HepG2 (cell line): ENCODE measurements around the gene NISCH. TPM values are rescaled to one million over a fixed set of nuclear protein-coding genes. Genes with fewer than 3 reads are reported as not detected.

ENCODE experiments used
- CBX5 ChIP-seq: sonication (generic); formaldehyde crosslinking; IDR thresholded peaks from 2 replicates; pipeline ENCODE4 v1.4.0; 2020; ENCODE audit warnings: missing genetic modification reagents, borderline replicate concordance
- IKZF4 ChIP-seq: sonication (generic); formaldehyde crosslinking; IDR thresholded peaks from 2 replicates; pipeline ENCODE4 v1.5.1; 2020; ENCODE audit warnings: borderline replicate concordance, mild to moderate bottlenecking, low read depth, missing genetic modification reagents; ENCODE audit errors: not compliant biosample characterization
- JUN ChIP-seq: sonication (generic); formaldehyde crosslinking; IDR thresholded peaks from 2 replicates; pipeline ENCODE4 v1.4.0; 2020; ENCODE audit warnings: mild to moderate bottlenecking, missing genetic modification reagents
- KDM3A ChIP-seq: IDR thresholded peaks from 2 replicates; pipeline ENCODE4 v1.6.1; 2018; ENCODE audit warnings: low read depth, missing compliant biosample characterization
- MLLT10 ChIP-seq: sonication (generic); formaldehyde crosslinking; IDR thresholded peaks from 2 replicates; pipeline ENCODE4 v1.4.0; 2020; ENCODE audit warnings: missing genetic modification reagents
- MZF1 ChIP-seq: sonication (generic); formaldehyde crosslinking; IDR thresholded peaks from 2 replicates; pipeline ENCODE4 v1.8.1; 2023; ENCODE audit warnings: mild to moderate bottlenecking, missing genetic modification reagents, borderline replicate concordance
- NFATC3 ChIP-seq: sonication (generic); formaldehyde crosslinking; IDR thresholded peaks from 2 replicates; pipeline ENCODE4 v1.5.1; 2020; ENCODE audit warnings: mild to moderate bottlenecking, missing genetic modification reagents
- NFE2 ChIP-seq: sonication (generic); formaldehyde crosslinking; IDR thresholded peaks from 2 replicates; pipeline ENCODE4 v1.4.0; 2020; ENCODE audit warnings: missing genetic modification reagents
- SETDB1 ChIP-seq: sonication (generic); formaldehyde crosslinking; IDR thresholded peaks from 2 replicates; pipeline ENCODE4 v1.5.1; 2020; ENCODE audit warnings: missing genetic modification reagents, mild to moderate bottlenecking, borderline replicate concordance
- SYNCRIP ChIP-seq: fragments of 200-400 bp; formaldehyde crosslinking; IDR thresholded peaks from 2 replicates; pipeline ENCODE4 v1.6.1; 2018; ENCODE audit warnings: mild to moderate bottlenecking, low read depth, low read length; ENCODE audit not compliant: insufficient read depth
- TAF1 ChIP-seq: sonication (generic); formaldehyde crosslinking; IDR thresholded peaks from 2 replicates; pipeline ENCODE4 v1.4.0; 2020; ENCODE audit warnings: missing genetic modification reagents
- ZBTB3 ChIP-seq: sonication (generic); formaldehyde crosslinking; IDR thresholded peaks from 2 replicates; pipeline ENCODE4 v1.4.0; 2020; ENCODE audit warnings: low read depth, mild to moderate bottlenecking, moderate library complexity, missing genetic modification reagents, borderline replicate concordance
- ZIK1 ChIP-seq: sonication (generic); formaldehyde crosslinking; IDR thresholded peaks from 2 replicates; pipeline ENCODE4 v1.5.0; 2020; ENCODE audit warnings: mild to moderate bottlenecking, low read depth, missing genetic modification reagents, borderline replicate concordance
- ZKSCAN5 ChIP-seq: sonication (generic); formaldehyde crosslinking; IDR thresholded peaks from 2 replicates; pipeline ENCODE4 v1.5.1; 2020; ENCODE audit warnings: mild to moderate bottlenecking, missing genetic modification reagents
- ZNF430 ChIP-seq: sonication (generic); formaldehyde crosslinking; IDR thresholded peaks from 2 replicates; pipeline ENCODE4 v1.9.0; 2021; ENCODE audit warnings: mild to moderate bottlenecking, missing genetic modification reagents
- ZNF431 ChIP-seq: sonication (generic); formaldehyde crosslinking; IDR thresholded peaks from 2 replicates; pipeline ENCODE4 v1.9.0; 2022; ENCODE audit warnings: missing genetic modification reagents, low read depth, mild to moderate bottlenecking, borderline replicate concordance
- ZNF558 ChIP-seq: sonication (generic); formaldehyde crosslinking; IDR thresholded peaks from 2 replicates; pipeline ENCODE4 v1.9.0; 2022; ENCODE audit warnings: mild to moderate bottlenecking, missing genetic modification reagents, borderline replicate concordance
- ZNF605 ChIP-seq: sonication (generic); formaldehyde crosslinking; IDR thresholded peaks from 2 replicates; pipeline ENCODE4 v1.8.0; 2022; ENCODE audit warnings: mild to moderate bottlenecking, missing genetic modification reagents
- ZNF614 ChIP-seq: IDR thresholded peaks from 2 replicates; pipeline ENCODE4 v1.6.1; 2018; ENCODE audit warnings: missing biosample characterization, missing genetic modification reagents, inconsistent platforms, borderline replicate concordance
- ZNF672 ChIP-seq: sonication (generic); formaldehyde crosslinking; IDR thresholded peaks from 2 replicates; pipeline ENCODE4 v1.8.1; 2022; ENCODE audit warnings: missing genetic modification reagents
- ZNF773 ChIP-seq: sonication (generic); formaldehyde crosslinking; IDR thresholded peaks from 2 replicates; pipeline ENCODE4 v1.4.0; 2020; ENCODE audit warnings: missing genetic modification reagents, borderline replicate concordance
- ZNF850 ChIP-seq: sonication (generic); formaldehyde crosslinking; conservative IDR thresholded peaks from 2 replicates; pipeline ENCODE4 v1.9.0; 2021; ENCODE audit warnings: mild to moderate bottlenecking, missing genetic modification reagents
- polyA plus RNA-seq, 8 experiments: library from polyadenylated mRNA; depleted of rRNA in 3 of 8; stranded (reverse) in 7 of 8; unstranded in 1 of 8; fragments of >200 nt; fragmentation: Illumina TruSeq in 4 of 8; extraction: Trizol in 4 of 8; gene quantifications; 2 replicates each; pipeline versions ENCODE4 v1.2.1 to v1.2.3, GENCODE V29; 2011 to 2016; ENCODE audit warnings: low read depth in 4 of 8, missing spikeins in 1 of 8, mixed read lengths in 1 of 8; ENCODE audit not compliant: insufficient read depth in 1 of 8
- total RNA-seq, 5 experiments: library from RNA; depleted of rRNA; stranded (reverse); fragments of >200 nt; fragmentation: Illumina TruSeq; extraction: Trizol; gene quantifications; 2 replicates each; pipeline ENCODE4 v1.2.3, GENCODE V29; 2016; ENCODE audit warnings: low read depth in 1 of 5
- TF ChIP-seq, protein P1 (sequence below): IDR thresholded peaks from 2 replicates; pipeline ENCODE4 v1.4.0; 2020; ENCODE audit warnings: mild to moderate bottlenecking, missing genetic modification reagents
- TF ChIP-seq, protein P2 (sequence below): sonication (generic); formaldehyde crosslinking; IDR thresholded peaks from 2 replicates; pipeline ENCODE4 v1.9.0; 2021; ENCODE audit warnings: missing genetic modification reagents, borderline replicate concordance

NISCH gene
- total and polyA plus RNA-seq, 2 of the 13 experiments (the other 11 are each of a cell fraction or from before 2014, with no cell fraction given) = 27.0 to 47.6 TPM

DNA sequence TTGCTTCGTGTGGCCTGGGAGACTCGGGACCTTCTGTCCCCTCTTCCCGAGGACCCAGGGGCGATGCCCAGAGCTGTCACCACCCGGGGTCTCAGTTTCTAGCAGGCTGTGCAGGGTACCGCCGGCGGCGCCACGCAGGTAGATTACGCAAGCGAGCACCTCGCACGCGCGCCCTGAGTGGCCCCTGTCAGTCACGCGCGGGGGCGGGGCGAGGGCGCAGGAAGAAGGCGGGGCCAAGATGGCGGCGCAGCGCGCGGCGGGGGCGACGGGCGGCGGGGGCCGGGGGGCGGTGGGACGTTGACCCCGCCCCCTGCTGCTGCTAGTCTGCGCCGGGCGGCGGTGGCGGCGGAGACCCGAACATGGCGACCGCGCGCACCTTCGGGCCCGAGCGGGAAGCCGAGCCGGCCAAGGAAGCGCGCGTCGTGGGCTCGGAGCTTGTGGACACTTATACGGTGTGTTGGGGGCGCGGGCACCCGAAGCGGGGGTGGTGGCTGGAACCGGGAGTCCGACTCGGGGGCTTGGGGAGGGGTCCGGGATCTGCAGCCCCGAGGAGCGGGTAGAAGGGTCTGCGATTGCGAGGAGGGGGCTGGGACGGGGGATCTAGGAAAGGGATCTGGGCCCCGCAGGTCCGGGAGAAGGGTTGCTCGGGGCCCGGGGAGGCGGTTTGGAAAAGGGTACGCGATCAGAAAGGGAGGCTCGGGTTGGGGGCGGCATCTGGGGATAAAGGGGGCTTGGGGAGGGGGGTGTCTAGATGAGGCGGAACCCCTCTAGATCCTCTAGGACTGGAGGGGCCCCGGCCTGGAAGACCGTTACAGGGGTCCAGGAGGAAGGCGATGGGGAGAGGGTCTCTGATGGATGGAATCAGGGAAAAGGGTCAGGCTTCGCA is at the start of gene NISCH (continued):
- TF ChIP-seq ZKSCAN5 (no peak; the same call in 1 of the 2 replicates), ZNF431 (CRISPR knock-in tag) (peak; percentile 39; the same call in 1 of the 2 replicates), ZNF605 (CRISPR knock-in tag) (no peak), ZIK1 (CRISPR knock-in tag) (no peak), SETDB1 (CRISPR knock-in tag) (no peak), JUN (no peak), ZNF430 (CRISPR knock-in tag) (no peak; the same call in 1 of the 2 replicates), ZNF558 (0 out of 2 replicates have a peak, but pooled peaks have one; percentile 54), MZF1 (CRISPR knock-in tag) (no peak), SYNCRIP (no peak), KDM3A (CRISPR knock-in tag) (peak; percentile 67; the same call in 1 of the 2 replicates), CBX5 (CRISPR knock-in tag) (no peak), MLLT10 (CRISPR knock-in tag) (no peak), ZNF773 (CRISPR knock-in tag) (no peak), ZBTB3 (CRISPR knock-in tag) (no peak), NFE2 (CRISPR knock-in tag) (no peak), NFATC3 (CRISPR knock-in tag) (no peak), ZNF614 (CRISPR knock-in tag) (peak; percentile 46; the same call in 1 of the 2 replicates), TAF1 (peak; percentile 71), IKZF4 (CRISPR knock-in tag) (no peak), ZNF850 (CRISPR knock-in tag) (no peak), ZNF672 (CRISPR knock-in tag) (no peak; the same call in 1 of the 2 replicates)
- TF ChIP-seq, protein P1, sequence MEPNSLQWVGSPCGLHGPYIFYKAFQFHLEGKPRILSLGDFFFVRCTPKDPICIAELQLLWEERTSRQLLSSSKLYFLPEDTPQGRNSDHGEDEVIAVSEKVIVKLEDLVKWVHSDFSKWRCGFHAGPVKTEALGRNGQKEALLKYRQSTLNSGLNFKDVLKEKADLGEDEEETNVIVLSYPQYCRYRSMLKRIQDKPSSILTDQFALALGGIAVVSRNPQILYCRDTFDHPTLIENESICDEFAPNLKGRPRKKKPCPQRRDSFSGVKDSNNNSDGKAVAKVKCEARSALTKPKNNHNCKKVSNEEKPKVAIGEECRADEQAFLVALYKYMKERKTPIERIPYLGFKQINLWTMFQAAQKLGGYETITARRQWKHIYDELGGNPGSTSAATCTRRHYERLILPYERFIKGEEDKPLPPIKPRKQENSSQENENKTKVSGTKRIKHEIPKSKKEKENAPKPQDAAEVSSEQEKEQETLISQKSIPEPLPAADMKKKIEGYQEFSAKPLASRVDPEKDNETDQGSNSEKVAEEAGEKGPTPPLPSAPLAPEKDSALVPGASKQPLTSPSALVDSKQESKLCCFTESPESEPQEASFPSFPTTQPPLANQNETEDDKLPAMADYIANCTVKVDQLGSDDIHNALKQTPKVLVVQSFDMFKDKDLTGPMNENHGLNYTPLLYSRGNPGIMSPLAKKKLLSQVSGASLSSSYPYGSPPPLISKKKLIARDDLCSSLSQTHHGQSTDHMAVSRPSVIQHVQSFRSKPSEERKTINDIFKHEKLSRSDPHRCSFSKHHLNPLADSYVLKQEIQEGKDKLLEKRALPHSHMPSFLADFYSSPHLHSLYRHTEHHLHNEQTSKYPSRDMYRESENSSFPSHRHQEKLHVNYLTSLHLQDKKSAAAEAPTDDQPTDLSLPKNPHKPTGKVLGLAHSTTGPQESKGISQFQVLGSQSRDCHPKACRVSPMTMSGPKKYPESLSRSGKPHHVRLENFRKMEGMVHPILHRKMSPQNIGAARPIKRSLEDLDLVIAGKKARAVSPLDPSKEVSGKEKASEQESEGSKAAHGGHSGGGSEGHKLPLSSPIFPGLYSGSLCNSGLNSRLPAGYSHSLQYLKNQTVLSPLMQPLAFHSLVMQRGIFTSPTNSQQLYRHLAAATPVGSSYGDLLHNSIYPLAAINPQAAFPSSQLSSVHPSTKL = peak; percentile 70
- TF ChIP-seq, protein P2, sequence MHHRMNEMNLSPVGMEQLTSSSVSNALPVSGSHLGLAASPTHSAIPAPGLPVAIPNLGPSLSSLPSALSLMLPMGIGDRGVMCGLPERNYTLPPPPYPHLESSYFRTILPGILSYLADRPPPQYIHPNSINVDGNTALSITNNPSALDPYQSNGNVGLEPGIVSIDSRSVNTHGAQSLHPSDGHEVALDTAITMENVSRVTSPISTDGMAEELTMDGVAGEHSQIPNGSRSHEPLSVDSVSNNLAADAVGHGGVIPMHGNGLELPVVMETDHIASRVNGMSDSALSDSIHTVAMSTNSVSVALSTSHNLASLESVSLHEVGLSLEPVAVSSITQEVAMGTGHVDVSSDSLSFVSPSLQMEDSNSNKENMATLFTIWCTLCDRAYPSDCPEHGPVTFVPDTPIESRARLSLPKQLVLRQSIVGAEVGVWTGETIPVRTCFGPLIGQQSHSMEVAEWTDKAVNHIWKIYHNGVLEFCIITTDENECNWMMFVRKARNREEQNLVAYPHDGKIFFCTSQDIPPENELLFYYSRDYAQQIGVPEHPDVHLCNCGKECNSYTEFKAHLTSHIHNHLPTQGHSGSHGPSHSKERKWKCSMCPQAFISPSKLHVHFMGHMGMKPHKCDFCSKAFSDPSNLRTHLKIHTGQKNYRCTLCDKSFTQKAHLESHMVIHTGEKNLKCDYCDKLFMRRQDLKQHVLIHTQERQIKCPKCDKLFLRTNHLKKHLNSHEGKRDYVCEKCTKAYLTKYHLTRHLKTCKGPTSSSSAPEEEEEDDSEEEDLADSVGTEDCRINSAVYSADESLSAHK (CRISPR knock-in tag) = no peak
